Natural killer cell treated with Interleukin-12 subunit alpha and Interleukin-12 subunit beta and Interleukin-15 and Interleukin-18, amount 100 ng/mL, for 72 hours (primary cell): ENCODE results near the gene ZNF830. TPM values are rescaled to one million over a fixed set of nuclear protein-coding genes. Genes with fewer than 3 reads are reported as not detected.
A peak's percentile ranks its signal among the peaks of the same experiment; 100 is the strongest.
"Not testable (repeated sequence)": the region's sequence is repeated elsewhere in the genome, so short reads cannot be mapped to it uniquely, and the experiment has no call there.

Experiments used
- ATAC-seq, 2 donors: fragments of 150-1000 bp; cut with Tn5 transposase in 1 of 2; sonication (Bioruptor Pico), chemical (Tn5 transposase) in 1 of 2; 2 replicates each; pipeline ENCODE4 v1.10.0; 2021
- DNase-seq: peaks from one replicate; pipeline ENCODE4 v3.0.0; 2022; ENCODE audit warnings: low spot score
- H3K27ac Mint-ChIP-seq, 2 donors: 1 replicate in 1 of 2; 2 replicates in 1 of 2; pipeline ENCODE4 v1.8.0; 2022; ENCODE audit warnings: mixed read lengths in 2 of 2, mild to moderate bottlenecking in 1 of 2, moderate library complexity in 1 of 2
- H3K27me3 Mint-ChIP-seq, 2 donors: 1 replicate in 1 of 2; 2 replicates in 1 of 2; pipeline ENCODE4 v1.8.0; 2022; ENCODE audit warnings: mixed read lengths in 2 of 2
- H3K36me3 Mint-ChIP-seq: one replicate; pipeline ENCODE4 v1.8.0; 2022; ENCODE audit warnings: mixed read lengths
- H3K4me1 Mint-ChIP-seq, 2 donors: 1 replicate in 1 of 2; 2 replicates in 1 of 2; pipeline ENCODE4 v1.8.0; 2022; ENCODE audit warnings: low read depth in 2 of 2, mixed read lengths in 2 of 2, mild to moderate bottlenecking in 1 of 2
- H3K4me3 Mint-ChIP-seq: one replicate; pipeline ENCODE4 v1.8.0; 2022; ENCODE audit warnings: mixed read lengths
- H3K9me3 Mint-ChIP-seq: 2 replicates; pipeline ENCODE4 v1.8.0; 2022; ENCODE audit warnings: mixed read lengths
- total RNA-seq, 2 donors: library from RNA; stranded (reverse); gene quantifications; one replicate each; pipeline ENCODE4 v1.2.3, GENCODE V29; 2022

The ZNF830 gene, protein sequence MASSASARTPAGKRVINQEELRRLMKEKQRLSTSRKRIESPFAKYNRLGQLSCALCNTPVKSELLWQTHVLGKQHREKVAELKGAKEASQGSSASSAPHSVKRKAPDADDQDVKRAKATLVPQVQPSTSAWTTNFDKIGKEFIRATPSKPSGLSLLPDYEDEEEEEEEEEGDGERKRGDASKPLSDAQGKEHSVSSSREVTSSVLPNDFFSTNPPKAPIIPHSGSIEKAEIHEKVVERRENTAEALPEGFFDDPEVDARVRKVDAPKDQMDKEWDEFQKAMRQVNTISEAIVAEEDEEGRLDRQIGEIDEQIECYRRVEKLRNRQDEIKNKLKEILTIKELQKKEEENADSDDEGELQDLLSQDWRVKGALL
- total RNA-seq: 10 to 100 TPM; 21.0 to 29.5 TPM

DNA sequence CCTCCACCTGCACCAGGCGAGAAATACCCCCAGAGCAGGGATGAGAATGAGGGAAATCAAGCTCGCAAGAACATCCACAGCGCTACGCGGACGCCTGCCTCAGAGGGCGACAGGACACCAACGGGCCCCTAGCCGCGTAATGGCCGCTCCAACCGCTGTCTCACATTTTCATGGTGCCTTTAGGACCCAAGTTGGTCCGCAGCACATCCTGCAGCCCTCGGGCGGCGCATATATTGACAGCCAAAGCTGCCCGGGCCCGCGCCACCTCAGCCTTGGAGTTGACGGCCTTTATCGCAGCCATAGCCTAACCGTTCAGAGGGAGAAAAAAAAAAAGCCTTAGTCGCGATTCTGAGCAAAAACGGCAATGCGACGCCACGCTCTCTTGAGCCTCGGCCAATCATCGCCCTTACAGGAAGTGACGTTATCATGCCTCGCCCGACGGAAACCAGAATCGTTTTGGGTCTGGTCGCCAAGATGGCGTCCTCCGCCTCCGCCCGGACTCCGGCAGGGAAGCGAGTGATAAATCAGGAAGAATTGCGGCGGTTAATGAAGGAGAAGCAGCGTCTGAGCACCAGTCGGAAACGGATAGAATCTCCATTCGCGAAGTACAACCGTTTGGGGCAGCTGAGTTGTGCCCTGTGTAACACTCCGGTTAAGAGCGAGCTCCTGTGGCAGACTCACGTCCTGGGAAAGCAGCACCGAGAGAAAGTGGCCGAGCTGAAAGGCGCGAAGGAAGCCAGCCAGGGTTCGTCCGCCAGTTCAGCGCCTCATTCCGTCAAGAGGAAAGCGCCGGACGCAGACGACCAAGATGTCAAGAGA is at the start of gene ZNF830, which contains the start of gene CCT6B:
TSS of gene ZNF830 (plus strand) at position 448 of the 819 bp plus-strand sequence. CDS start at position 475, 27 bp downstream.
TSS of gene CCT6B (minus strand) at position 368 of the 819 bp plus-strand sequence. CDS start at position 301, 67 bp downstream.
- Mint-ChIP-seq H3K27ac (peak within 1 kb of the TSS; percentile 98 to 99), H3K27me3 (peaks cover 6 to 9% of the 10 kb centered on the region in 2 donors), H3K9me3 (no peaks in the 10 kb centered on the region), H3K36me3 (peaks cover 35% of the 10 kb centered on the region), H3K4me3 (peak within 1 kb of the TSS; percentile 99), H3K4me1 (peaks cover 28 to 31% of the 10 kb centered on the region in 2 donors)
- DNase-seq (peak; percentile 94), ATAC-seq (peak; percentile 96 to 98)

DNA sequence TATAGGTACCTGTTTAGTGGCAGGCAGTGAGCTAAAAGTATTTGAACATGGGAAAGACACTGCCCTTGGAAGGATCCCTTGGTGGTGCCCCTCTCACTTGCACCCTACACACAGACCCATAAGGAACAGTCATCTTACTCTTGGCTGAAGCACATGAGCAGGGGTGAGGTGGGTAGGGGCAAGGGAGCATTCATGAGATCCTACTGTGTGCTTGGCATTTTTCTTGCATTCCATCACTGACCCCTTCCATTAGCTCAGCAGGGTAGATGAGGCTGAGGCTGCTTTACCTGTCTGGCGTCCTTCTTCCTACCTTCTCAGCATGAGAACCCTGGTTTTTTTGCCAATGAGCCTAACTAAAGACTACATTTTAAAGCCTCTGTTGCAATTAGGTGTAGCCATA is 48.3 kb upstream of the ZNF830 start:
- Mint-ChIP-seq H3K4me3 (no peak overlapping the region), H3K9me3 (no peaks in the 10 kb centered on the region), H3K27me3 (no peaks in the 10 kb centered on the region), H3K36me3 (no peaks in the 10 kb centered on the region), H3K4me1 (no peaks in the 10 kb centered on the region), H3K27ac (no peak overlapping the region)
- ATAC-seq (no peak), DNase-seq (no peak)

DNA sequence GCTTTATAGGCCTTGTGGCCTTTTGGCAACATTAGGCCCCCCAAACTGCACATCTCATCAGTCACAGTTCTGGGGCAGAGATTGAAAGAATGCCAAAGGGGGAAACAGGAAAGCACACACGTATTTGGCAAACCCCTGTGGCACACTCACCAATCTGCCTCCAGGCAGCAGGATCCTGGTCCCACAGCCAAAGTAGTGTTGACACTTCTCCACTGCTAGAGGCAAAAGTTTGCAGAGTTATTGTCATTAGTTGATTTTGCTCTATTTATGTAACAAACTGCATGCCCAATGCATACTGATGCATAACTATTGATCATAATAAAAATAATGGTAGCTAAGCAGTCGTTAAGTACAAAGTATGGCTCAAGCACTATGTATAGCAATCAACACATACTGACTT is 45.2 kb upstream of the ZNF830 start:
- no peak overlapping the region for H3K4me3 Mint-ChIP-seq
- H3K27me3 Mint-ChIP-seq: no peaks in the 10 kb centered on the region
- H3K9me3 Mint-ChIP-seq: no peaks in the 10 kb centered on the region
- H3K36me3 Mint-ChIP-seq: no peaks in the 10 kb centered on the region
- no peak for DNase-seq
- H3K4me1 Mint-ChIP-seq: no peaks in the 10 kb centered on the region
- ATAC-seq: no peak
- no peak overlapping the region for H3K27ac Mint-ChIP-seq

DNA sequence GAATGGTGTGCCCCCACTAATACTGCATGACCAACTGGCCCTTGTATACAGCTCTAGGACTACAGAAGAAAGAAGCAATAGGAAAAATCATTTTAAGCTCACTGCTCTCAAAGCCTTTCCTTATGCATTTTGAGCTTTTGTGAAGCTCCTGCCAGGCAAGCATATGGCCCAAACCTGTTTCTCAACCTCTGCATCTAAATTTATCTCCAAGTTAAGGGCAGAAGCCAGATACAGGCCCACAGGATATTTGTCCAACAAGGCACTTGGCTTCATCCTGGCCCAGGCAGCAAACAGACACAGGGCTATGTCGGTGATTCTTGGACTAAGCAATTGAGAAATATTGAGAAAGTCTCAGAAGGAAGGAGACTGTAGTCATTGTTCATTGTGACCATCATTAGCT is 44.0 kb upstream of the ZNF830 start:
- no peak for DNase-seq
- Mint-ChIP-seq H3K4me3 (no peak overlapping the region), H3K9me3 (no peaks in the 10 kb centered on the region), H3K27me3 (no peaks in the 10 kb centered on the region), H3K36me3 (no peaks in the 10 kb centered on the region), H3K27ac (no peak overlapping the region), H3K4me1 (no peaks in the 10 kb centered on the region)
- ATAC-seq: no peak

DNA sequence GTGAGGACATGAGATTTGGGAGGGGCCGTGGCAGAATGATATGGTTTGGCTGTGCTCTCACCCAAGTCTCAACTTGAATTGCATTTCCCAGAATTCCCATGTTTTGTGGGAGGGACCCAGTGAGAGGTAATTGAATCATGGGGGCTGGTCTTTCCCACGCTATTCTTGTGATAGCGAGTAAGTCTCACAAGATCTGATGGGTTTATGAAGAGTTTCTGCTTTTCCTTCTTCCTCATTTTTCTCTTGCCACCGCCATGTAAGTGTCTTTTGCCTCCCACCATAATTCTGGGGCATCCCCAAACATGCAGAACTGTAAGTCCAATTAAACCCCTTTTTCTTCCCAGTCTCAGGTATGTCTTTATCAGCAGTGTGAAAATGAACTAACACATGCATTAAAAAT is 40.7 kb upstream of the ZNF830 start:
- Mint-ChIP-seq H3K36me3 (no peaks in the 10 kb centered on the region), H3K9me3 (no peaks in the 10 kb centered on the region), H3K27me3 (no peaks in the 10 kb centered on the region), H3K27ac (no peak overlapping the region), H3K4me1 (no peaks in the 10 kb centered on the region), H3K4me3 (no peak overlapping the region)
- DNase-seq (no peak), ATAC-seq (no peak)

DNA sequence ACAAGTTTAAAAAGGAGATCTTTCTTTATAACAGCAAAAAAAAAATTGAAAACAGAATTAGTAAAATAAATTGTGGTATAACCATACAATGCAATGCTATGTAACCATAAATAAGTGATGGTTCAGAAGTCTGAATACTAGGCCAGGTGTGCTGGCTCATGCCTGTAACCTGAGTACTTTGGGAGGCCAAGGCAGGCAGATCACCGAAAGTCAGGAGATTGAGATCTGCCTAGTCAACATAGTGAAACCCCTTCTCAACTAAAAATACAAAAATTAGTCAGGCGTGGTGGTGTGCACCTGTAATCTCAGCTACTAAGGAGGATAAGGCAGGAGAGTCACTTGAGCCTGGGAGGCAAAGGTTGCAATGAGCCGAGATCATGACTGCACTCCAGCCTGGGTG is 34.7 kb upstream of the ZNF830 start:
- H3K36me3 Mint-ChIP-seq: no peaks in the 10 kb centered on the region
- H3K9me3 Mint-ChIP-seq: no peaks in the 10 kb centered on the region
- no peak overlapping the region for H3K4me3 Mint-ChIP-seq
- no peaks in the 10 kb centered on the region for H3K4me1 Mint-ChIP-seq
- ATAC-seq (no peak), DNase-seq (no peak)
- no peaks in the 10 kb centered on the region for H3K27me3 Mint-ChIP-seq
- H3K27ac Mint-ChIP-seq: no peak overlapping the region

DNA sequence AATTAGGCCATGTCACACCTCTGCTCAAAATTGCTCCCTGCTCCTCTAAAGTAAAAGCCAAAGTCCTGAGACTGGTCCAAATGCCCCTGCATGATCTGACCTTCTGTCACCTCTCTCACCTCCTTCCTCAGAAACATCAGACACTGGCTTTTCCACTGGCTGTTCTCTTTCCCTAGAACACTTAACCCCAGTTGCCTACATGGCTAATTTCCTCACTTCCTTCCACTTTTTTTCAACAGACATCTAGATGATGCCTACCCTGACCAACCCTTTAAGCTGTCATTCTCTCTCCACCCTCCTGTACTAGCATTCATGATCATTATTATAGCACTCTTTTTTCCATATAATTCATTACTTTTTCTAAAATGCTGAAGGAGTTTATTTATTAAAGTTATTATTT is 31.1 kb upstream of the ZNF830 start:
- Mint-ChIP-seq H3K27me3 (no peaks in the 10 kb centered on the region), H3K27ac (no peak overlapping the region), H3K4me1 (no peaks in the 10 kb centered on the region), H3K4me3 (no peak overlapping the region), H3K36me3 (no peaks in the 10 kb centered on the region), H3K9me3 (no peaks in the 10 kb centered on the region)
- DNase-seq (no peak), ATAC-seq (no peak)

DNA sequence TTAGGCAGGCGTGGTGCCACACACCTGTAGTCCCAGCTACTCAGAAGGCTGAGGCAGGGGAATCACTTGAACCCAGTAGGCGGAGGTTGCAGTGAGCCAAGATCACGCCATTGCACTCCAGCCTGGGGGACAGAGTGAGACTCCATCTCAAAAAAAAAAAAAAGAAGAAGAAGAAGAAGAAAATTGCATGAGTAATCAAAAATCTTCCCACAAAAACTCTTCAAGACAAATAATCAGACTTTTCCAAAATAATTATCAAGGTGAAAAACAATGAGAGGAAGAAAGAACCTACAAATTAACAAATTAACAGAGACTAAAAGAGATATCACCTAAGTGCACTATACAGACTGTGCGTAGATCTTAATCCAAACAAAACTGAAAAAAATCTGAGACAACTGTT is 10.6 kb upstream of the ZNF830 start:
- not testable (repeated sequence) for H3K36me3 Mint-ChIP-seq, H3K27ac Mint-ChIP-seq, ATAC-seq, DNase-seq, H3K4me3 Mint-ChIP-seq, H3K4me1 Mint-ChIP-seq, H3K9me3 Mint-ChIP-seq
- peaks cover 9 to 11% of the 10 kb centered on the region in 2 donors for H3K27me3 Mint-ChIP-seq

DNA sequence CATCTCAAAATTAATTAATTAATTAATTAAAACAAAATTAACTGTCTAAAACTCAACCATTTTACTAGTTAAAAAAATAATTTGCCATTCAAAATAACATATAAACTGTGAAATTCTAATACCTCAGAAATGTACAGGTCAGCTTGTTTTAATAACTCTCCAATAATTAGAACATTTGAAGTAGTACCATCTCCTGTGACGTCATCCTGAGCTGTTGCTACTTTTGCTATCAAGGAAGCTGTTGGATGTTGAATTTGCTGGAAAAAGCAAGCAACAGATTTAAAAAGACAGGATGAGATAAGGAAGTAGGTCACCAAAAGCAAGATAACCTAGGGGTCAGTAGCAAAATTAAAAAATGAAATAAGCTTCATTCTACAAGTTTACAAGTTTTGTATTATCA is 2.9 kb upstream of the ZNF830 start:
- Mint-ChIP-seq H3K4me3 (no peak overlapping the region), H3K9me3 (no peaks in the 10 kb centered on the region), H3K4me1 (peaks cover 24 to 25% of the 10 kb centered on the region in 2 donors), H3K36me3 (peaks cover 22% of the 10 kb centered on the region), H3K27me3 (peaks cover 6 to 9% of the 10 kb centered on the region in 2 donors), H3K27ac (no peak overlapping the region)
- no peak for DNase-seq
- no peak for ATAC-seq

DNA sequence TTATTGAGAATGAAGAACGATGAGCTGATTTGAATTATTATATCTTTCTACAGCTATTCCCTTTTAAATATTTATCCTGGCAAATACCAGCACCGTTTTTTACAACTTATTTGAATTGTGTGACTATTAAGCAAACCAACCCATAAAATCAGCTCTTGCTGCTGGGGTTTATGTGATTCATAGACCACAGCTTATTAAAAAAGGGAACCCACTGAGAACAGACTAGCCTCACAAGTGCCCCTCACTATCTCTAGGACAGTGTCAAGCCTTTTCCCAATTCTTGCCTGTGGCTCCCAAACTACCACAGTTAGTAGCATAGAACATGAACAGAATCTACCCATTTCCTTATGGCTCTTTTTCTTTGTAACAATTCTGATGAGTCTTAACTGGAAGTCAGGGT is 12.8 kb downstream of the ZNF830 start:
- no peaks in the 10 kb centered on the region for H3K27me3 Mint-ChIP-seq
- ATAC-seq (peak in 1 of 2 donors; percentile 41), DNase-seq (no peak)
- no peaks in the 10 kb centered on the region for H3K36me3 Mint-ChIP-seq
- no peak overlapping the region for H3K4me3 Mint-ChIP-seq
- no peak overlapping the region for H3K27ac Mint-ChIP-seq
- H3K4me1 Mint-ChIP-seq: peaks cover 0 to 8% of the 10 kb centered on the region in 2 donors
- no peaks in the 10 kb centered on the region for H3K9me3 Mint-ChIP-seq

DNA sequence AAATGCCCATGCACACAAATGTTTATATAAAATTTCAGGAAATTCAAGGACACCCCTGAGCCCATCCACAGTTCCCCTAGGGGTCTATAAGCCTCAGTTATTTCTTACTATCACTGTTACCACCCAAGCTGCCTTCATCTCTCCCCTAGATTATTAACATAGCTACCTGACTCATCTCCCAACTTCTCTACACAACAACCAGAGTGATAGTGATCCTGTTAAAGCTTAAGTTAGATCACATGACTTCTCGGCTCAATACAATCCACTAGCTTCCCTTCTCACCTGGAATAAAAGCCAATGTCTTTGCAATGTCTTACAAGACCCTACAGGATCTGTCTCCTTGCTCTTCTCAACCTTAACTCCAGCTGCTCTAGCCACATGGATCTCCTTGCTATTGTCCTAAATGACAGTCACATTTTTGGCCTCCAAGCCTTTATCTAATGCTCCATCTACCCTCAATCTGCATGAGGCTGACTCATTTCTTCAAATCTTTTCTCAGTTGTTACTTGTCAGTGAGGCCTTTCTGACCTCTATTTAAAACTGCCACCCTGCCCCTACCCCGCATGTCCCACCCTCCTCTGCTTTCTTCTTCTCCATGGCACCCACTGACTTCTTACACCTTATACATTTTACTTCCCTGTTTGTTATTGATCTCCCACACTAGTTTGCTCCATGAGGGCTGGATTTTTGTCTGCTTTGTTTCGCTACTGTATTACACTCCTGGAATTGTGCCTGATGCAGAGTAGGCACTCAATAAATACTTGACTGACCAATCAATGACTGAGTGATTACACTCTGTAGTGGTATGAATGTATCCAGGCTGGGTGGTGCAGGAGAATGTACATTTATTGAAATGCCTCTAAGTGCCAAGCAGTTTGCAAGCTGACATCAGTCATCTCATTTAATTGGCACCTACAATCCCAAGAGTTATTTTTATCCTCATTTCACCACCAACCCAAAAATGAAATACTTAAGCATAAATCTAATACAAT is 13.8 kb downstream of the ZNF830 start:
- no peak overlapping the region for H3K4me3 Mint-ChIP-seq

DNA sequence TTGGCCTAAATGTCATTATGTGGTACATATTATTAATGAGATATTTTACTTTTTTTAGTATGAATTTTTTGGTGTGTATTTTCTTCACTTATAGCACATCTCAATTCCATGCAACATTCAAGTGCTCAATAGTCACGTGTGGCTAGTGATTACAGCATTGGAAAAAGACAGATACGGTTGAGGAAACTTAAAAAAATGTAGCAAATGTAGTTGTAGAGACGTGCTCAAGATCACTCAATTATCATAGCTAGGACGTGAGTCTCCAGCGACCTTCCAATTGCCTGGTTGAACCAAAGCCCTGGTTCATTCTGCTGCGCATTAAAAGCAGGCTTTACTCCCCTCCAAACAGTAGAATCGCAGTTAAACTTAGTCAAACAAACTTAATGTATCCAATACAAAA is 17.8 kb downstream of the ZNF830 start:
- DNase-seq (no peak), ATAC-seq (no peak)
- Mint-ChIP-seq H3K27ac (peak overlapping the region; percentile 97), H3K4me3 (peak overlapping the region; percentile 97), H3K27me3 (no peaks in the 10 kb centered on the region), H3K36me3 (peaks cover 10% of the 10 kb centered on the region), H3K9me3 (no peaks in the 10 kb centered on the region), H3K4me1 (peaks cover 34 to 46% of the 10 kb centered on the region in 2 donors)

More for the DNA sequence above, 13.8 kb downstream of the ZNF830 start:
- H3K27me3 Mint-ChIP-seq: no peaks in the 10 kb centered on the region
- ATAC-seq (peak in 1 of 2 donors; percentile 59), DNase-seq (no peak)
- H3K36me3 Mint-ChIP-seq: no peaks in the 10 kb centered on the region
- H3K4me1 Mint-ChIP-seq: peaks cover 7 to 17% of the 10 kb centered on the region in 2 donors
- H3K9me3 Mint-ChIP-seq: no peaks in the 10 kb centered on the region
- H3K27ac Mint-ChIP-seq: no peak overlapping the region

DNA sequence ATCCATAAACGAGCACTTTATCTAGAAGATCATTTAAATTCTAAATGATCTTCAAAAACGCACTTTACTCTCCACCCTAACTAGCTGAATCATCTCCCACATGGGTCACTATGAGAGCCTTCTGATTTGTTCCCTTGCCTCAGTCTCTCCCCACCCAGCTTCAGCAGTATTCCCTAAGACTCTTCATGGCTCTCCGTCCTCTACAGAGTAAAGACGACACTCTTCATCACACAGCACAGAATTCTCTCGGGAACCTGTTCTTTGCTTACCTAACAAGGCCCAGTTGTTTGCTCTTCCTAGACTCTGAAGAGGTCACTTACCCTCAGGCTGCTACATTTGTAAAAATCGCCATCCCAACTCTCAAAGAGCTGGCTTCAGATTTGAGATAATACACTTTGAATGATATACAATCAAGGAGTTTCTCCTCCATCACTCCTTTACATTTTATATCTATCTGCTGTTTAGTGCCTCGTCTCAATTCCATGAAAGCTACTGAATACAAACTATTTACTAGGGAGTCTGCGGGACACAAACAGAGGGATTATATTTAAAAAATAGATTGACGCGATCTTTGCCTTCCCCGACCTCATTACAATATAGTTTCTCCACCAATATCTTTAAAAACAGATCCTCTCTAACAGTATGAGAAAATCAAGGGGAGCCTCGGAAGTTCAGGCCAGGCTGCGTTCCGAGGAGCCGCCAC is 18.5 kb downstream of the ZNF830 start:
- H3K4me3 Mint-ChIP-seq: peak overlapping the region; percentile 97

More for the DNA sequence above, 18.5 kb downstream of the ZNF830 start:
- no peak for DNase-seq
- H3K9me3 Mint-ChIP-seq: no peaks in the 10 kb centered on the region
- H3K4me1 Mint-ChIP-seq: peaks cover 36 to 48% of the 10 kb centered on the region in 2 donors
- no peaks in the 10 kb centered on the region for H3K27me3 Mint-ChIP-seq
- peak overlapping the region; percentile 97 for H3K27ac Mint-ChIP-seq
- peaks cover 14% of the 10 kb centered on the region for H3K36me3 Mint-ChIP-seq
- ATAC-seq: no peak
